HG03103 (cell line): ENCODE data around the gene RAB11FIP4.
"Not testable (repeated sequence)": the region's sequence is repeated elsewhere in the genome, so short reads cannot be mapped to it uniquely, and the experiment has no call there.

Experiments used
- ATAC-seq: cut with Tn5 transposase; IDR thresholded peaks from one replicate; pipeline ENCODE4 v1.9.1; 2021; ENCODE audit warnings: low read depth; ENCODE audit not compliant: unreplicated experiment

Gene RAB11FIP4

GRCh38 chr17:31431098-31431851 is 39.8 kb downstream of the RAB11FIP4 start:
- no peak for ATAC-seq

GRCh38 chr17:31431852-31432658 is 40.6 kb downstream of the RAB11FIP4 start:
- no peak for ATAC-seq

GRCh38 chr17:31433091-31433790 is 41.8 kb downstream of the RAB11FIP4 start:
- no peak for ATAC-seq

DNA sequence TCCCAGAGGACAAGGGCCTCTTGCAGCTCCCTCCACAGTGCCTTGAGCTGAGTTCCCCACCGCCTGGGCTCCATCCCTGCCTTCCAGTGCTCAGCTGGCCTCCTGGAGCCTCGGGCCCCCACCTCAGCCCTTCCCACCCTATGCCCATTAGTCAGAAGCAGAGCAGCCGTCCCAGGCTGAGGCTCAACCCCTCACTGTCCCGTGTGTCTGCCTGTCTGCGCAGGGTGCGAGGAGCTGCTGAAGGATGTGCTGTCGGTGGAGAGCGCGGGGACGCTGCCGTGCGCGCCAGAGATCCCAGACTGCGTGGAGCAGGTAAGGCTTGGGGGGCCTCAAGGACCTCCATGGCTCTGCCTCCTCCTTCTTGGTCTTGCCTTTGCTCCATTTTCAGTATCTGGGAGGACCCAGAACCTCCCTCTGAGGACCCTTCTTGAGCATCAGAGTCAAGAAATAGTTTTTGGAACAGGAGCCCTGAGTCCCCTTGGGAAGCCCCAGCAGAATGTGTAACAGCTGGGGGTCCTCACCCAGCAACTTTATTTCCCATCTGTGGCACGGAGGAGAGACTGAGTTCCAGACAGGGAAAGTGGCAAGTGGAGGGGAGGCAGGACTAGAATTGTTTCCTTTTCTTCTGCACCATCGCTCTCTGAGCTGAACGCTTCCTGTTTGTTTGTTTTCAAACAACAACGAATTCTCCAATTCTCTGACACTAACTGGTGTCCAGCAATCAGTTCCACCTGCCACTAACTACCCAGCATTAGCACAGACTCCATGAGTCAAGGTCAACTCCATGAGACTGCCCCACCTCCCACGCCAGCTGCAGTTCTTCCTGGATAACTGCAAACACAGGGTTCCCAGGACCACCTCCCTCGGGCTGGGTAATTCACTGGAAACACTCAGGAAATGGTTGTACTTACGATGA is 42.6 kb downstream of the RAB11FIP4 start:
- no peak for ATAC-seq

GRCh38 chr17:31434727-31435050 is 43.2 kb downstream of the RAB11FIP4 start:
- no peak for ATAC-seq

DNA sequence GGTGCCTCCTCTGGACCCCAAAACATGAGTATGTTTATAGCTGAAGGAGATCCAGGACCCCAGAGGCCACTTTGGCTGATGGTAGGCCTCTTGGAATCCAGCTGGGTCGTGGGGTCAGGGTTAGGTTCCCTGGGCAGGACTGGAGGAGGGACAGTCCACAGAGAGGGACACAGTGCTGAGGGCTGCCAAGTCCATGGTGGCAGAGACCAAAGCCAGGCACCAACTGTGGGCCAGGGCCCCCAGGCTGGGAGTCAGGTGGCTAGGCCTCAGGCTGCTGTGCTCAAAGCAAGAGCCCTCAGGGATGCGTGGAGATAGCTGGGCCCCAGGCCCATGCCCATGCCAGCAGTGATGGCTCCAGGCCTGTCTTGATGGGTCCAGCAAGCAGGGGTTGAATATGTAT is 44.1 kb downstream of the RAB11FIP4 start:
- ATAC-seq, result no peak

DNA sequence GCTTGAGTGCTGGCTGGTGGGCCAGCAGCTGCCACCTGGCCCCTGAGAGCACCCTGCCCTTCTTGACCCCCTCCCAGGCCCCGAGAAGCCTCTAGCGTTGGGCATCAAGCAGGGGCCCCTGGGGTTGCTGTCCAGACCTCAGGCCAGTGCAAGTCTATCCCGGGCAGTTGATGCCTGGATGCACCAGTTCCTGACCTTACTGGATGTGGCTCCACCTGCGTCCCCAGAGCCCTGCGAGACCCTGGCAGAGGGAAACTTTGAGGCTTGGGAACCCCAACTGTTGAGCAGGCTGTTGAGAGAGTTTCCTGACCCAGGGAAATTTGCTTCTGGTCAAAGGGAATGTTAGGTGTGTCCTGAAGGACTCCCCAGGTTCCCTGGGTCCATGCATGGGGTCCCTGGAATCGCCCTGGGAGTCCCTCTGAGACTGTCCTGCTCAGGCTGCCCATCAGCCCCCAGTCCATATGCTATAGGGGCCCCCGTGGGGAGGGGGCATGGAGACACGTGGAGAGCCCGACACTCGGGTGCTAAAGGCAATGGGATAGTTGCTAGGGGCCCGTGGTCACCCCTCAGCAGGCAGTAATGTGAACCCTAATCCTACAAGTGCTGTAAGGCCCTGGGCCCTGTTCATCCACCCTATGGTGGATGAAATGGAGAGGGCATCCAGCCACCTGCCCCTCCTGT is 46.4 kb downstream of the RAB11FIP4 start:
- no peak for ATAC-seq

GRCh38 chr17:31439716-31440115 is 48.2 kb downstream of the RAB11FIP4 start:
- no peak for ATAC-seq

GRCh38 chr17:31442276-31442675 is 50.8 kb downstream of the RAB11FIP4 start:
- no peak for ATAC-seq

- not testable (repeated sequence) for ATAC-seq
Measured at GRCh38 chr17:31442856-31443255, 51.4 kb downstream of the RAB11FIP4 start.

DNA sequence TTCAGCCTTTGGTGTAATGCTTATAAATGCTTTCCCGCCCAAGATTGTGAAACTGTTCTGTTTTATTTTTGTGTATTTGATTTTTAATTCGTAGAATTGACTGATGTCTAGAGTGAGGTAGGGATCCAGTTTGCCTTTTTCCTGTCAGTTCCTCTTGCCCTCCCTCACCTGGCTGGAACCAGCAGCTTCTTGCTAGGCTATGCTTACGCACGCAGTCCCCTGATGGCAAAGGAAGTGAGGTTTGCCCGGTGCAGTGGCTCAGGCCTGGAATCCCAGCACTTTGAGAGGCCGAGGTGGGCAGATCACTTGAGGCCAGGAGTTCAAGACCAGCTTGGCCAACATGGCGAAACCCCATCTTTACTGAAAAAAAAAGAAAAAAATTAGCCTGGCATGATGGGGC is 51.9 kb downstream of the RAB11FIP4 start:
- ATAC-seq, result no peak

GRCh38 chr17:31444026-31444425 is 52.6 kb downstream of the RAB11FIP4 start:
- ATAC-seq, result no peak

- ATAC-seq, result no peak
Measured at GRCh38 chr17:31446195-31446967, 54.9 kb downstream of the RAB11FIP4 start.

- no peak for ATAC-seq
Measured at GRCh38 chr17:31448467-31449077, 57.1 kb downstream of the RAB11FIP4 start.

DNA sequence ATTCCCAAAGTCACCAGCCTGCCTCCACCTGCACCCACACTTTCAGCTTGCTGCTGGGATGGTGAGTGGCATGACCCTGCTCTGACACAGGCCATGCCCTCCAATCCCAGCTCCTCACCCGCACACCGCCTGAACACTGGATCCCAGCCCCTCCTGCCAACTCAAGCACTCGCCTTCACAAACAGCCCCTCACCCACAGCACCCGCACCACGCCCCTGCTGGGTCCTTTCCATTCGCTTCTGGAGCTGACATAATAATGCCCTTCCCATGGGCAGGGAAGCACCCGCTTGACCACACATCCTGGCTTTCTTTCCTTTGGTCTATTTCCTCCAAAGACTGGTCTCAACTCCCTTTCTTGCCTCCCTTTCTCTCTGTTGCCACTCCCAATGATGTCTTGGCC is 57.6 kb downstream of the RAB11FIP4 start:
- ATAC-seq, result no peak

DNA sequence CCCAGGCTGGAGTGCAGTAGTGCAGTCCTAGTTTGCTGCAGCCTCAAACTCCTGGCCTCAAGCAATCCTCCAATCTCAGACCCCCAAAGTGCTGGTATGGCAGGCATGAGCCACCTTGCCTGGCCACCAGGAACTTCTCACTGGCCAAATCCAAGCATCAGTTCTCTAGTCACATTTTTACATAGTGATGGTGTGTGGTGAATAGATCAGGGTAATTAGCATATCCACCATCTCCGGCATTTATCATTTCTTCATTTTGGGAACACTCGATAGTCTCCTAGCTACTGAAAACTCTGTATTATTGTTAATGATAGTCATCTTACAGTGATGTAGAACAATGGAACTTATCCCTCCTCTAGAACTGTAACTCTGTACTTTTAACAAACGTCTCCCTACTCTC is 58.3 kb downstream of the RAB11FIP4 start:
- no peak for ATAC-seq

GRCh38 chr17:31452101-31452500 is 60.6 kb downstream of the RAB11FIP4 start:
- ATAC-seq, result no peak

DNA sequence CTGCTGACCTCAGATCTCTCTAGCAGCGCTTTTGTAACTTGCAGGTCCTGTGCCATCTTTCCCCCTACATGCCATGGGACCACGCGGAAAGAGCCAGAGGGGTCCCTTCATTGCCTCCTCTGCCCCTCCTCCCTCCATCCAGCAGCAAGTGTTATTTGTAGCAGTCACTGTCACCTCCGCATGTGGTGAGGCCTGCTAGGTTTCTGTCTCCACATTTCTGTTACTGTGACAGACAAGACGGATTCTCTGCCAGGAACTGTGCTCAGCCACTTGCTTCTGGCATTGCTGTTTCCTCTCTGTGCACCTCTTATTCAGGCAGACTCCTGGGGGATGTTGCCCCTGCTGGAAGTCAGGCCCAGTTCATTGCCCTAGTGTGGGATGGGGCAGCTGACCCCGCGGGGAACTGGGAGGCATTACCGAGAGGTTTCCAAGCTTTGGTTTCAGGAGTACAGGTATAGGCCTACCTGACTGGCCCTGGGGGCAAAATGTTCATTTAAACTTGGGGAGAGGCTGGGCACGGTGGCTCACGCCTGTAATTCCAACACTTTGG is 61.2 kb downstream of the RAB11FIP4 start:
- no peak for ATAC-seq
